ENCODE results near the gene GLT1D1.

The GLT1D1 gene

DNA sequence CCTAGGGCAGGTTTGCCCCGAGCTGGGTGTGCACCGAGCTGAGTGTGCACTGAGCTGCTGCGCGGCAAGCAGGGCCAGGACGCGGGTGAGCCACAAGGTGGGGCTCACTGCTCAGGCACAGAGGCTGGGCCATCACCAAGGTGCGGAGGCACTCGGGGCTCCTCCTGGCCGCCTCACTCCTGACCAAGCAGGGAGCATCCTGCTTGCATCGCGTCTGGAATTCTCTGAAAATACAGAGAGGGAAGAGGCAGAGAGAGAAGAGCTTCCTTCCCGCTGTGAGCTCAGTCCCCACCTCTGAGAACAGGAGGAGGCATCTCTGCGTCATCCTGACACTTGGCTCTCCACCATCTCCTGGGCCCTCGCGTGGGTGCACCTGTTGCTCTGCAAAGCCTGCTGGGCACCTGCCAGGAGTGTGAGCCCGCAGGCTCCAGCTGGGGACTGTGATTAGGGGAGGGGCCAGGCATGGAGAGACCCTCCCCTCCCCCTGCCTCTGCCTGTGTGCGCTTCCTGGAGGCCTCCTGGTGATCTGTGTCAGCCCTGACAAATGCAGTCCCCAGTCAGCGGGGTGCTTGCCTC is 116.3 kb downstream of the GLT1D1 start:
- no peak for DNase-seq

DNA sequence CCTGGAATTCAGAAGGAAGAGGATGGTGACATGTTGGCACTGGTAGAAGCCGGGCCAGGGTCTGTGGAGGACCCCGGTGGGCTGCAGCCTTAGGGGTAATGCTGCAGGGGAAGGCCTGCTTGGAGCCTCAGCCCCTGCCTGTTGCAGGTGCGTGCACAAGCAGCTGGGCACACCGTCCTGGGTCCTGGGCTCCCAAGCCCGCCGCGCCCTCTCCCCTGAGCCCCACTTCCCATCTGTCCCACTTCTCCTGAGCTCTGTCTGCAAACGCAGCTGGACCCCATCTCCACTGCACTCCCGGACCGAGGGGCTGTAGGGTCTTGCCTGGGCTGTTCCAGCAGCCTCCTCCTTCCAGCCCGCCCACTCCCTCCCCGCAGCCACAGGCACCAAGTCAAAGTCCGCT is 116.8 kb downstream of the GLT1D1 start:
- DNase-seq = no peak

DNA sequence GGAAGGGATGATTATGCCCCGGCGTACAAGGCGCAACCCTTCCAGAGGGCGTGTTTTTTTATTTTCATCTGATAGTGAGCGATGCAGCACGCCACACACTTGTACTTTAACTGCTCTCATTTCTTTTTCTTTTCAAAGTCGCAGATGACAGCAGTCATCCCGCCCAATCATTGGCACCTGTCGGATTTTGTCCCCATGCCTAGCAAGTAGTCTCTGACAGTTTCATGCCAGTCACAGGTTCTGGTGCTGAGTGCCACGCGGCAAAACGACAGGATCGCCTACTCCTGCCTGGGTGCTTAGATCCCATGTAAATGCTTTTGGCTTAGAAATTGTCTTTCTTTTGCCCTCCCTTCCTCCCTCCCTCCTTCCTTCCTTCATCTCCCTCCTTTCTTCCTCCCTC is 117.7 kb downstream of the GLT1D1 start:
- DNase-seq = no peak

DNA sequence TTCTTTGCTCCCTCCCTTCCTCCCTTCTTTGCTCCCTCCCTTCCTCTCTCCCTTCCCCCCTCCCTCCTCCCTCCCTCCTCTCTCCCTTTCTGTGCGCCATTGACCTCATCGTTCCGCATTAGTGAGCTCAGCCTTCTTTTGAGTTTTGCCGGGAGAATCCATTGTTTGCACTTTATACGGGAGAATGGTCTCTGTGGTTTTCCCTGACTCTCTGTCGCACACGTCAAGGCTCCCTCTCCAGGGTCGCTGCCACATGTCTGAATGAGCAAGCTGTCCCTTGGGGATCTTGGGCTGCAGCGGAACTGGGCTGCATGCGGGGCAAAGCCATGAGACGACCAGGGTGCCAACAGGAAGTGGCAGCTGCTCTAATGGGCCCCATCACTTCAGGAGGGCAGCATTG is 118.5 kb downstream of the GLT1D1 start:
- no peak for DNase-seq

DNA sequence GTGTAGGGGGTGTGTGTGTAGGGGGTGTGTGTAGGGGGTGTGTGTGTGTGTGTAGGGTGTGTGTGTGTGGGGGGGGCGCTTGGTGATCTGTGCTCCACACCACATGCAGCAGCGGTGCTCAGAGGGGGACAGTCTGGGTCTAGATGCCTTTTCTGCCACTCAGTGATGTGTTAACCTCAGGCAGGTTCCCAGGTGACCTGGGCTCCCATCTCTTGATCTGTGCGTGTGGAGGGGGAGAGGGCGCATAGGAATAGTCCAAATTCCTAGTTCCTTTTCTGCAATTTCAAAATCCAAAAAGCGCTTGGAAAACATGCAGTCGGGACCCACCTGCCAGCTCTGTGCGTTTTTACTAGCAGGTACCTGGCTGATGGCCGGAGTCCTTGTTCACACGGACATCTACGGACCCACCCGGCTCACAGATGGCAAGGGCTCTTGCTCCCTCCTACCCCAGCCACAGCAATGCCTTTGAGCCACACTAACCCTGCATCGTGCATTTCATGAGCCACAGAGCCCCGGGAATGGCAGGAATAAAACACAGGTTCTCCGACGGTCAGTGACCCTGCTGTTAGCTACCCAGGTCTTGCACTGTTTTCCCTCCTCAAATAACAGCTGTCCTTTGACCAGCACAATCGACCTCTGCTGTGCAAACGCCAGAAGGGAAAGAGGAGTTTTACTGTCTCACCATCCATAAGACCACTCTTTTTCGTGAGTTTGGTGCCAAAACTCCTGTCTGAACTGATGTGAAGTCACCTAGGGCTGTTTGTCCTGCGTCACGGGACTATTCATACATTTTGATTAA is 120.8 kb downstream of the GLT1D1 start:
- no peak for DNase-seq

DNA sequence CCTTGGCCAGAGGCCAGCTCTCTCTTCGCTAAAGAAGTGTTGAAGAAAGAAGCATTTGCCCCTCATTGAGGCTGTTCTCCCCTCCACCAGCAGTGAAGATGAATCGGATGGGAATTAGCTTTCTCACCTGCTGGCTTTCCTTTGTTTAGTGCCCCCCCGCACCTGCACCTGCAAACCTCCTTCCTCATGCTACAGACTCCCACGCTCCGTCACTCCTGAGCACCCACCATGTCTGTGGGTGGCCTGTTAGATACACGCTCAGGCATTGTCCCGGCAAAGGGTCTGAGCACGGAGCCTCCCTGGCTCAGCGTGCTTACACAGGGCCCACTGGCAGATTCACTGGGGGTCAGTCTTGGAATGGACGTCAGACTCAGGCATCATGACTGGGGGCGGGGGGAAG is 121.6 kb downstream of the GLT1D1 start:
- no peak for DNase-seq

DNA sequence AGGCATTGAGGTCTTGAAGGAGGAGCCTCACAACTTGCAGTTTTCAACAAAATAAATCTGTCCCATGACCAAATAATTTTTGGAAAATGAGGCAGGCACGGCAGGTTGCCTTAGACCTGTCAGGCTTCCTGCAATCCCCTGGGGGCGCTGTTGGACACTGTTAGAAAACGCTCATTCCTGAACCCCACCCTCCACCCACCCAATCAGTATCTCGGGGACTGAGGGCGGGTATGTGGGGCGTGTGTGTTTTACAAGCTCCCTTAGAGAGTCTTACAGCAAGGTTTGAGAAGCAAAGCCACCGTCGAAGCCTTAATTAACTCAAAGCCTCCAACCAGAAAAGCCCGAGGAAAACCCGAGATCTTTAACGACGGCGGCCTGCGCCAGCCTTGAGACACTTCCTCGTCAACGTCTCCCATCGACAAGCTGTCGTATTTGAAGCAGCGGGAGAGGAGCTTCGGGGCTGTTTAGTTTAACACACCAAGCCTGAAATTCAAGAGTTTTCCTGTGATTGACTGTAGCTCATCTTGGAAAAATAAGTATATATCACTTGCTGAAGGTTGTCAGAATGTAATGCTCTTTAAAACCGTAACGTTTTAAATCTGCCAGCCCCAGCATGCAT is 123.0 kb downstream of the GLT1D1 start:
- no peak for DNase-seq

DNA sequence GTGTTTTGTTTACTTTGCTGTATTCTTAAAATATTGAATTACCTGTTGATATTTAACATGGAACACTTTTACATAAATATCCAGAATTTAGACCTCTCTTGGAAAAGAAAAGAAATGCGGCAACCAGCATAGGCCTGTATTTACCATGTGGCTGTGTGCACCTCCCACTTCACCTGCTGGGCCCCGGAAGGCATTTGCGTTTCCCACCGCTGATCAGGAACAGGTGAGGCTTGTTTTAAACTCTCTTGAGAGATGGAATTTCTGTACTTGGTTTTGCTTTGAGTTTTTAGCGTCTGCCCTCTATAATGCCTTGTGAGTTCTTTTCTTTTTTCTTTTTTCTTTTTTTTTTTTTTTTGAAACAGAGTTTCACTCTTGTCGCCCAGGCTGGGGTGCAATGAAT is 124.2 kb downstream of the GLT1D1 start:
- DNase-seq = no peak

DNA sequence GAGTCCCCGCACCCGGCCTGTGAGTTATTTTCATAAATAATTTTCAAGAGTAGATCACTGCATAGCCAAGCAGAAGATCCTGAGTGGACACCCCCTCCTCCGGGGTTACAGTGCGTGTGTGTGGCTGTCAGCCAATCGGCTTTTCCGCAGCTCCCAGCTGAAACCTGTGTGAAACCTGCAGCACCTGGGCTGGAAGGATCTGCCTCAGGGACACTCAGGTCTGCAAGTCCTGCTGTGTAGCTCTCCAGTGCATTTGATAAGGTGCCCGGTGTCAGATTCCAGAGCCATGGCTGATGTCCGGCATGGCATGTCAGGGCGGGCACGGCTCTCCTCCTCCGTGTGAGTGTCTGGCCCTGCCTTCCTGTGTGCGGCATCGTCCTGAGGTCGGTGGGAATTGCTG is 124.8 kb downstream of the GLT1D1 start:
- no peak for DNase-seq

DNA sequence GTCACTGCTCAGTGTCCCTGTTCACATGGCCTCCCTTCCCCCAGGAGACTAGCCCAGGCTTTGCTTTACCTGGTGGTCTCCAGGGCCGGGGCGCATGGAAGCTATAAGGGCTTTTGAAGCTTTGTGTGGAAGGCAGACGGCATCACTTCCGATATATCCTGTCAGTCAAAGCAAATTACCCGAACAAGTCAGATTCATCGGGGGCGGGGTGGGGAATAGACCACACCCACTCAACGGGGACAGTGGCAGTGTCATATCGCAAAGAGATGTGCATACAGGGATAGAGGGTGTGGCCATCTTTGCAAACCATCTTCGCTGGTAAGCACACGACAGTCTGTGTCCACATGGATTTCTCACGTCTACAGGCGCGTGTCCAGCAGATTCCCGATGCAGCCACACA is 127.3 kb downstream of the GLT1D1 start:
- no peak for DNase-seq

DNA sequence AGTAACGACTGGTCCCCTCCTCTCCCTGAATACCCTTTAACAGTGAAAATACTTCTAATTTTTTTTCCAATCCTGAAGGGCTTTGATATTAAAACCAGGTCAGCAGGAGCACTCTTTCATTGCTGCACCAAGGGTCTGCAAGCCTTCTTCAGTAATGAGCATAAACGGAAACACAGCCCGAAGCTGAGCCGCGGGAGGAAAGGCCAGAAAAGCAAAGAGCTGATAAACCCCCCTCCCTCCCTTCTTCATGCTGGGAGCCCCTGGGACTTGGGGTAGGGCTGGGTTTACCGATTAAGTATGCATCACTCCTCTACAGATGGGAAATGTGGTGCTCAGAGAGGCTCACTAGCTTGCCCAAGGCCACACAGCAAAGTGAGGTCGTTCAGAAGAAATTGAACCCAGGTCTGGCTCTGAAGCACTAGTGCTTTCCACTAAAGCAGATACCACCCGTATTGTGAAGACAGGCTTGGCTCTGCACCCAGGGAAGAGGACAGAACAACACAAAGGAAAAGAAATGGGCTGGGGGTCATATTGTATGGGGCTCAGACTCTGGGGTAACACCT is 128.8 kb downstream of the GLT1D1 start:
- no peak for DNase-seq

DNA sequence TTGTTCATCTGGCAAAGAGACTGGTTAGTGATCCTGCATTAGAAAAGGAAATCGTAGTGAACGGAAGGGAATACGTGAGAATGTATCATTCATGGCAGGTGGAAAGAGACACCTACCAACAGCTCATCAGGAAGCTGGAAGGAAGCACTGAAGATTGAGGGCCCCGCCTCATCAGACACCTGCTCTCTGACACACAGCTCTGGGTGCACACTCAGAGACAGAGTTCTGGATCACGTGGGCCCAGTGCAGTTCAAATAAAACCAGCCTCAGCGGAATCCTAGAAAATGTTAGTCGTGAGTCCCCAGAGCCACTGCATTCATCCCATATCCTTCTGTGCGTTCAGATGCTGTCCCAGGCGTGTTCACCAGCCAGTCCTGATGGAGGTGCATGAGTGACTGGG is 129.7 kb downstream of the GLT1D1 start:
- no peak for DNase-seq

DNA sequence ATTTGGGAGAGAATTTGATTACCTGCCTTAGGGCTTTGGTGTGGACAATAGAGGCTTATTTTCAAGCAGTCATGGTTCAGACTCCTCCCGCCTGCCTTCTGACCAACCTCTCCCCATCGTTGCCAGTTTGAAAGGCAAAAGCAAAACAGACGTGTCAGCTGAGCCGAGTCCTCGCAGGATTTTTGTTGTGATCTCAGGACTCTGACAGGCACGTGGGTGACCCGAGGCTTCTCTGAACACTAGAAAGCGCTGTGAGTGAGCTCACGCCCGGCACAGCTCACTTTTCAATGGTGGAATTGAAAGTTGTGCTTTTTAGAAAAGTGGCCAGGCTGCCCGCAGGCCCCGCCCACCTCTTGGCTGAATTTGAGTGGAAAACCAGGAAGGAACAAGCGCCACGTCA is 130.1 kb downstream of the GLT1D1 start:
- no peak for DNase-seq

DNA sequence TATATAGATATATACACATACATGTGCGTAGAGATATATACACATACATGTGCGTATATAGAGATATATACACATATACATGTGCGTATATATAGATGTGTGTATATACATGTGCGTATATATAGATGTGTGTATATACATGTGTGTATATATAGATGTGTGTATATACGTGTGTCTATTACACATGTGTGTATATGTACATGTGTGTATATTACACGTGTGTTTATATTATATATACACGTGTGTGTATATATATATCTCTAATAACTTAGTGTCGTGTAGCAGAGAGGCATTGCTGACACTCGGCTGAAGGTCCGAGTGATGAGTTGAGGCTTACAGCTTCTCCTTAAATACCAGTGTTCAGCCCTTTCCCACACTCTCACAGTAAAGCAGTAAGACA is 133.7 kb downstream of the GLT1D1 start:
- no peak for DNase-seq

DNA sequence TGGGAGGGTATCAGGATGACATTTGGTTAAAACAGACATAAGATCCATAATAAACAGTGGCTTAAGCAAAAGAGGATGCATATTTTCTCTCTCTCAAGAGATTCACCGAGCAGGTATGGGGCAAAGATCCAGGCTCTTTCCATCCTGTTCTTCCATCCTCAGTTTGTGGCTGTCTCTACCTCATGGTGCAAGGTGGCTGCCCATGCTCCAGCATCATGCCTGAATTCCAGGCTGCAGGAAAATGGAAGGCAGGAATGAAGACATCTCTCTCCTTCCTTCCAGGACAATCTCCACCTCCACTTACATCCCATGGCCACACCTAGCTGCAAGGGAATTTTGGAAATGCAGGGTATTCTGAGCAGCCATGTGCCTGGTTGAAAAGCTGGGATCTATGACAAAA is 136.0 kb downstream of the GLT1D1 start:
- DNase-seq = no peak

DNA sequence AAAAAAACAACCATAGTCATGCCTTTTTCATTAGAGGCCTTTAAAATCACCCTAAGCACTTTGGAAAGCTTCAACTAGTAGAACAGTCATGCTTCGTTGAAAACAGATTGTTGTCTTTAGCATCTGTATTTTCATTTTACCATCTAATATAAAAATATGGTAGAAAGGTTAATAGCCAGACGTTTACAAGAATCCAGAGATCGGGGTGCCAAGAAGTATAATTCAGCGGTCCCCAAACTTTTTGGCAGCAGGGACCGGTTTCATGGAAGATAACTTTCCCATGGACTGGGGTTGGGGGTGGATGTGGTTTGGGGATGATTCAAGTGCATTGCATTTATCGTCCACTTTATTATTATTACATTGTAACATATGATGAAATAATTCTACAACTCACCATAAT is 138.4 kb downstream of the GLT1D1 start:
- DNase-seq = no peak

DNA sequence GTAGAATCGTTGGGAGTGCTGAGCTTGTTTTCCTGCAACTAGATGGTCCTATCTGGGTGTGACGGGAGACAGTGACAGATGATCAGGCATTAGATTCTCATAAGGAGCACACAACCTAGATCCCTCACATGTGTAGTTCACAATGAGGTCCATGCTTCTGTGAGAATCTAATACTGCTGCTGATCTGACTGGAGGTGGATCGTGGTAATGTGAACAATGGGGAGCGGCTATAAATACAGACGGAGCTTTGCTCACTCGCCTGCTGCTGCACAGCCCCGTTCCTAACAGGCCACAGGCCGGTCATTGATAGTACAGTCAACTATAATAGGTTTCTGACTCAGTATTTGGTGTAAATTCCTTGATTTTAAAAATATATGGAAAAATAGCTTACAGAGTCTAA is 138.8 kb downstream of the GLT1D1 start:
- no peak for DNase-seq

DNA sequence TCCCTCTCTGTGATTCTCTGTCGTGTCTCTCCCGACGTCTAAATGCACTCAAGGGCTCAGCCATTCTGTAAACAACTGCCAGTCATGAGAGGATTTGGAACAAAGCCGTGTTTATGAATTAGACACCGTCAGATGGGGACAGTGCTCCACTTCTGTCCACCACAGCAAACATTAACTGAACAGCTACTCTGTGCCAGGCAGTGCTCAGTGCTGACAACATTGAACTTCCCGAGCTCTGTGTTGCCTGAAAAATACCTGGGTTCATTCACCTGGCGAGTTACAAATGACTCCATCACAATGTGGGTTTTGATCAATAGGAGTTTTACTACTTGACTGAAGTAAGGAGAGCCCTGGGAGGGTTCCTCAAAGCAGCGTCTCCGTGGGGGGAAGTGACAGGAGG is 139.3 kb downstream of the GLT1D1 start:
- DNase-seq = no peak

DNA sequence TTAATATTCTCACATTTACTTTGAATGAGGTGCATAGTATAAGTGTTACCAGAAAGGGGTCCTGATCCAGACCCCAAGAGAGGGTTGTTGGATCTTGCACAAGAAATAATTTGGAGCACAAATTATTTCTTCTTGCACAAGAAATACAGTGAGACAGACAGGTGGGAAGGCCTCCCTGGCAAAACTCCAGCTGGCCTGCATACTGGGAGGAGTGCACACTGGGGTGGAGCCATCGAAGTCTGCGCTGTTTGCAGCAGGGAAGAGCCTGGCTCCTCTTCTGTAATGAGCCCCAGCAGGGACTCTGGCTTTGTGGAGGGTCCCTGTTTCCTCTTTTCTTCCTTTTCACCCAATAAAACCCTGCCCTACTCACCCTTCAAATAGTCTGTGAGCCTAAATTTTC is 141.6 kb downstream of the GLT1D1 start:
- DNase-seq = no peak

DNA sequence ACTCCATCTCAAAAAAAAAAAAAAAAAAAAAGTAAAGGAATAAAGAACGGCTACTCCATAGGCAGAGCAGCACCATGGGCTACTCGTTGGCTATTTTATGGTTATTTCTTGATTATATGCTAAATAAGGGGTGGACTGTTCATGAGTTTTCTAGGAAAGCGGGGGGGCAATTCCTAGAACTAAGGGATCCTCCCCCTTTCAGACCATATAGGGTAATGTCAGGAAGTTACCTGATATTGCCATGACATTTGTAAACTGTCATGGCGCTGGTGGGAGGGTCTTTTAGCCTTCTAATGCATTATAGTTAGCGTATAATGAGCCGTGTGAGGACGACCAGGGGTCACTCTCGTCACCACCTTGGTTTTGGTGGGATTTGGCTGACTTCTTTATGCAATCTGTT is 142.3 kb downstream of the GLT1D1 start:
- no peak for DNase-seq

DNA sequence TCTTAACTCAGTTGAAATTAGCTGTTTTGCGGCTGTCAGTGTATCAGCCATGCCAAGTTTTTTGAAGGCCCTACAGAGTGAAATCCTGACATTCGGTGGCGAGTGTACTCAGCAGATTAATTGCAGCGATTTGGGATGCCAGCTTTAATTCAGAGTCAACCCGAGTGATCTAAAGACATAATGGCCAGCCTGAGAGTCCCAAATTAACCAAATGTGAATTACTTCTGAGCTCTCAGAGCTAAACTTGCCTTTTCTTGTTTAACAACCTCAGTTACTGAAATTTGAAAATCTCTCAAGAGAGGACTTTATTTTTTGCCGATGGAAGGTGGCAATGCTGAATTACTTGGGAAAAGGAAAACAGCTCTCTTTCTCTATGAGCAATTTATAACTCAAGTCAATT is 148.5 kb downstream of the GLT1D1 start:
- no peak for DNase-seq

DNA sequence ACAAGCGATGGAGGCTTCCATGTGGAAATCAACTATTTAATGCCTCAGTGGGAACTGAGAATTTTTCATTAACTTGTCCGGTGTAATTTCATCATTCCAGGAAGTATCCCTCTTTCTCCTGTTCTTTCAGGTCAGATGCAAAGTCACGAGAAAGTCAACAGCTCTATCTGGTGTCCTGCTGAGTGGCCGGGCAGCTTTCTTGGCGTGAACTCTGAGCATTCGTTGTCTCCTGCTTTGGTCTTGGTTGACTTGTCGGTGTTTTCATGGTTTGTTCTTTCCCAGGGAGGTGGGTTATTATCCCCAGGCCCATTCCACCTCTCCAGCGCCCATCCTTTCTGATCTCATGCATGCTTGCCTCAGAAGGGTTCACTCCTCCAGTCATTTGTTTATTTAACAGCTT is 149.1 kb downstream of the GLT1D1 start:
- DNase-seq = no peak

DNA sequence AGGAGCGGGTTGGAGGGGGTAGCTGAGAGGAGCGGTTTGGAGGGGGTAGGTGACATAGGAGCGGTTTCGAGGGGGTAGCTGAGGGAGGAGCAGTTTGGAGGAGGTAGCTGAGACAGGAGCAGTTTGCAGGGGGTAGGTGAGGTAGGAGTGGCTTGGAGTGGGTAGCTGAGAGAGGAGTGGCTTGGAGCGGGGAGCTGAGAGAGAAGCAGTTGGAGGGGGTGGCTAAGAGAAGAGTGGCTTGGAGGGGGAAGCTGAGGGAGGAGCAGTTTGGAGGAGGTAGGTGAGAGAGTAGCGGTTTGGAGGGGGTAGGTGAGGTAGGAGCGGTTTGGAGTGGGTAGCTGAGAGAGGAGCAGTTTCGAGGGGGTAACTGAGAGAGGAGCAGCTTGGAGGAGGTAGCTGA is 152.1 kb downstream of the GLT1D1 start:
- no peak for DNase-seq

DNA sequence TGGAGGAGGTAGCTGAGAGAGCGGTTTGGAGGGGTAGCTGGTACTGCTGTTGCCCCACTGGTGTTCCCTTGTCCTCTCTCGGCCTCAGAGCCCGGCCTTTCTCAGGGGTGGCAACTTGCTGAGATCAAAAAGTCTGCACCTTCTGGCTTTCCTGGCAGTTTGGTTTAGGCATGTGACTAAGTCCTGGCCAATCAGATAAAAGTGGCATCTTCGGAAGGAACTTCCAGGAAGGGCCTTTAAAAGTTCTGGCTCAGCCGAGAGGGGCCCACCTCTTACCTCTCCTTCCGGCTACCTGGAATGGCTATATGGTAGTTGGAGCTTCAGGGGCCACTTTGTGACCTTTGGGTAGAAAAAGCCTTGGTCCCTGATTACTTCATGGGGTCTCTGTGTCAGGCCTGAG is 152.6 kb downstream of the GLT1D1 start:
- DNase-seq = no peak
